ENCODE results near the gene POGLUT2.

The POGLUT2 gene

GRCh38 chr13:102838273-102838672 lies 39.5 kb upstream of the POGLUT2 start:
- no CpG with 5 or more reads among the region's 1 CpG for WGBS (ENCODE audit: extremely low coverage, insufficient coverage, insufficient read length)
- no peak overlapping the region for H3K4me2 ChIP-seq (ENCODE audit: low read length)
- H4K12ac ChIP-seq (ENCODE audit: low read depth, low read length): no peak overlapping the region
- no peak overlapping the region for H2BK12ac ChIP-seq (ENCODE audit: low read length)
- no peak overlapping the region for H3K27ac ChIP-seq (ENCODE audit: low read depth, low read length)
- H3K79me2 ChIP-seq (ENCODE audit: control insufficient read depth, insufficient read depth, low read length, poor library complexity): no peaks in the 10 kb centered on the region
- H3K23ac ChIP-seq (ENCODE audit: low read length): no peak overlapping the region
- no peak overlapping the region for H2AK5ac ChIP-seq (ENCODE audit: low read length)
- no peaks in the 10 kb centered on the region for H3K27me3 ChIP-seq (ENCODE audit: insufficient read depth, low read length)
- no peaks in the 10 kb centered on the region for H3K36me3 ChIP-seq (ENCODE audit: control insufficient read depth in 1 of 2, insufficient read depth in 2 of 2, low read length in 2 of 2)
- no peak overlapping the region for H3K18ac ChIP-seq (ENCODE audit: low read length)
- H3K14ac ChIP-seq (ENCODE audit: low read length): no peak overlapping the region
- no peaks in the 10 kb centered on the region for H3K9me3 ChIP-seq (ENCODE audit: insufficient read depth, low read depth, low read length)
- no peaks in the 10 kb centered on the region for H3K4me1 ChIP-seq (ENCODE audit: control insufficient read depth in 1 of 2, insufficient read depth in 2 of 2, low read length in 2 of 2)
- no peak overlapping the region for H4K8ac ChIP-seq (ENCODE audit: low read depth, low read length)
- H2BK120ac ChIP-seq (ENCODE audit: insufficient read depth, low read length, poor library complexity): no peak overlapping the region
- no peak overlapping the region for H3K4me3 ChIP-seq (ENCODE audit: low read depth, low read length)
- H4K91ac ChIP-seq (ENCODE audit: low read depth, low read length): no peak overlapping the region
- no peak for DNase-seq
- no peak overlapping the region for H2BK5ac ChIP-seq (ENCODE audit: low read depth, low read length, poor library complexity)
- H3K9ac ChIP-seq (ENCODE audit: low read length): no peak overlapping the region
- no peaks in the 10 kb centered on the region for H3K79me1 ChIP-seq (ENCODE audit: low read length)
- no peak overlapping the region for H2AFZ ChIP-seq (ENCODE audit: insufficient read depth, low read length, poor library complexity)
- H3K4ac ChIP-seq (ENCODE audit: low read depth, low read length): no peak overlapping the region

GRCh38 chr13:102836471-102836870 lies 37.7 kb upstream of the POGLUT2 start:
- H3K4me1 ChIP-seq (ENCODE audit: control insufficient read depth in 1 of 2, insufficient read depth in 2 of 2, low read length in 2 of 2): no peaks in the 10 kb centered on the region
- DNase-seq: no peak
- no peak overlapping the region for H3K14ac ChIP-seq (ENCODE audit: low read length)
- no peaks in the 10 kb centered on the region for H3K79me2 ChIP-seq (ENCODE audit: control insufficient read depth, insufficient read depth, low read length, poor library complexity)
- H3K27me3 ChIP-seq (ENCODE audit: insufficient read depth, low read length): no peaks in the 10 kb centered on the region
- no peak overlapping the region for H2BK12ac ChIP-seq (ENCODE audit: low read length)
- no peak overlapping the region for H4K8ac ChIP-seq (ENCODE audit: low read depth, low read length)
- no peaks in the 10 kb centered on the region for H3K9me3 ChIP-seq (ENCODE audit: insufficient read depth, low read depth, low read length)
- H3K79me1 ChIP-seq (ENCODE audit: low read length): no peaks in the 10 kb centered on the region
- no peak overlapping the region for H3K9ac ChIP-seq (ENCODE audit: low read length)
- no peak overlapping the region for H2AFZ ChIP-seq (ENCODE audit: insufficient read depth, low read length, poor library complexity)
- no peak overlapping the region for H3K4me2 ChIP-seq (ENCODE audit: low read length)
- no peak overlapping the region for H3K23ac ChIP-seq (ENCODE audit: low read length)
- no peak overlapping the region for H3K4ac ChIP-seq (ENCODE audit: low read depth, low read length)
- H2BK5ac ChIP-seq (ENCODE audit: low read depth, low read length, poor library complexity): no peak overlapping the region
- no peak overlapping the region for H3K18ac ChIP-seq (ENCODE audit: low read length)
- WGBS (ENCODE audit: extremely low coverage, insufficient coverage, insufficient read length): no CpG with 5 or more reads among the region's 4 CpGs
- no peak overlapping the region for H4K12ac ChIP-seq (ENCODE audit: low read depth, low read length)
- no peak overlapping the region for H3K4me3 ChIP-seq (ENCODE audit: low read depth, low read length)
- H2AK5ac ChIP-seq (ENCODE audit: low read length): no peak overlapping the region
- H4K91ac ChIP-seq (ENCODE audit: low read depth, low read length): no peak overlapping the region
- H2BK120ac ChIP-seq (ENCODE audit: insufficient read depth, low read length, poor library complexity): no peak overlapping the region
- peaks cover 0 to 2% of the 10 kb centered on the region in 2 experiments for H3K36me3 ChIP-seq (ENCODE audit: control insufficient read depth in 1 of 2, insufficient read depth in 2 of 2, low read length in 2 of 2)
- H3K27ac ChIP-seq (ENCODE audit: low read depth, low read length): no peak overlapping the region

GRCh38 chr13:102830646-102831045 lies 31.9 kb upstream of the POGLUT2 start:
- H3K4me1 ChIP-seq (ENCODE audit: control insufficient read depth in 1 of 2, insufficient read depth in 2 of 2, low read length in 2 of 2): no peaks in the 10 kb centered on the region
- no CpG with 5 or more reads among the region's 4 CpGs for WGBS (ENCODE audit: extremely low coverage, insufficient coverage, insufficient read length)
- peak overlapping the region; percentile 2 for H4K8ac ChIP-seq (ENCODE audit: low read depth, low read length)
- no peak overlapping the region for H2BK12ac ChIP-seq (ENCODE audit: low read length)
- no peaks in the 10 kb centered on the region for H3K9me3 ChIP-seq (ENCODE audit: insufficient read depth, low read depth, low read length)
- no peak overlapping the region for H3K14ac ChIP-seq (ENCODE audit: low read length)
- DNase-seq: no peak
- H3K4me3 ChIP-seq (ENCODE audit: low read depth, low read length): no peak overlapping the region
- H3K4ac ChIP-seq (ENCODE audit: low read depth, low read length): no peak overlapping the region
- H3K23ac ChIP-seq (ENCODE audit: low read length): no peak overlapping the region
- no peaks in the 10 kb centered on the region for H3K27me3 ChIP-seq (ENCODE audit: insufficient read depth, low read length)
- H3K27ac ChIP-seq (ENCODE audit: low read depth, low read length): no peak overlapping the region
- no peaks in the 10 kb centered on the region for H3K79me2 ChIP-seq (ENCODE audit: control insufficient read depth, insufficient read depth, low read length, poor library complexity)
- H2AK5ac ChIP-seq (ENCODE audit: low read length): no peak overlapping the region
- H3K18ac ChIP-seq (ENCODE audit: low read length): no peak overlapping the region
- H3K36me3 ChIP-seq (ENCODE audit: control insufficient read depth in 1 of 2, insufficient read depth in 2 of 2, low read length in 2 of 2): peaks cover 6% of the 10 kb centered on the region in 2 experiments
- no peak overlapping the region for H2BK120ac ChIP-seq (ENCODE audit: insufficient read depth, low read length, poor library complexity)
- no peaks in the 10 kb centered on the region for H3K79me1 ChIP-seq (ENCODE audit: low read length)
- no peak overlapping the region for H4K12ac ChIP-seq (ENCODE audit: low read depth, low read length)
- H3K4me2 ChIP-seq (ENCODE audit: low read length): no peak overlapping the region
- H3K9ac ChIP-seq (ENCODE audit: low read length): no peak overlapping the region
- H2AFZ ChIP-seq (ENCODE audit: insufficient read depth, low read length, poor library complexity): no peak overlapping the region
- H4K91ac ChIP-seq (ENCODE audit: low read depth, low read length): no peak overlapping the region
- no peak overlapping the region for H2BK5ac ChIP-seq (ENCODE audit: low read depth, low read length, poor library complexity)

GRCh38 chr13:102825921-102826706 lies 27.3 kb upstream of the POGLUT2 start:
- Histone ChIP-seq H2BK12ac (ENCODE audit: low read length) (no peak overlapping the region), H3K23ac (ENCODE audit: low read length) (no peak overlapping the region), H3K14ac (ENCODE audit: low read length) (no peak overlapping the region), H3K9ac (ENCODE audit: low read length) (no peak overlapping the region), H4K8ac (ENCODE audit: low read depth, low read length) (no peak overlapping the region), H3K27me3 (ENCODE audit: insufficient read depth, low read length) (no peaks in the 10 kb centered on the region), H4K91ac (ENCODE audit: low read depth, low read length) (no peak overlapping the region), H3K4me2 (ENCODE audit: low read length) (no peak overlapping the region), H2AK5ac (ENCODE audit: low read length) (no peak overlapping the region), H3K79me2 (ENCODE audit: control insufficient read depth, insufficient read depth, low read length, poor library complexity) (no peaks in the 10 kb centered on the region), H2BK5ac (ENCODE audit: low read depth, low read length, poor library complexity) (no peak overlapping the region), H3K4me1 (ENCODE audit: control insufficient read depth in 1 of 2, insufficient read depth in 2 of 2, low read length in 2 of 2) (no peaks in the 10 kb centered on the region), H3K18ac (ENCODE audit: low read length) (no peak overlapping the region), H3K36me3 (ENCODE audit: control insufficient read depth in 1 of 2, insufficient read depth in 2 of 2, low read length in 2 of 2) (peaks cover 4 to 11% of the 10 kb centered on the region in 2 experiments), H3K4ac (ENCODE audit: low read depth, low read length) (no peak overlapping the region), H4K12ac (ENCODE audit: low read depth, low read length) (no peak overlapping the region), H3K27ac (ENCODE audit: low read depth, low read length) (no peak overlapping the region), H2BK120ac (ENCODE audit: insufficient read depth, low read length, poor library complexity) (no peak overlapping the region), H3K4me3 (ENCODE audit: low read depth, low read length) (no peak overlapping the region), H3K79me1 (ENCODE audit: low read length) (no peaks in the 10 kb centered on the region), H3K9me3 (ENCODE audit: insufficient read depth, low read depth, low read length) (no peaks in the 10 kb centered on the region), H2AFZ (ENCODE audit: insufficient read depth, low read length, poor library complexity) (no peak overlapping the region)
- WGBS (ENCODE audit: extremely low coverage, insufficient coverage, insufficient read length): no CpG with 5 or more reads among the region's 8 CpGs
- peak in 1 of 2 donors; percentile 65 for DNase-seq
